Sigmoid colon (tissue), 7 donors: ENCODE measurements around the gene TBC1D22A. TPM values are rescaled to one million over a fixed set of nuclear protein-coding genes. Genes with fewer than 3 reads are reported as not detected.

Experiments used
- DNase-seq: peaks from one replicate; pipeline ENCODE4 v3.0.0-alpha.2; 2019
- H3K27ac ChIP-seq, 4 donors: fragments of 200-600 bp; sonication (generic); one replicate each; pipeline ENCODE4 v1.5.1; 2016 to 2019; ENCODE audit warnings: mild to moderate bottlenecking in 1 of 4
- H3K27me3 ChIP-seq, 3 donors: fragments of 200-600 bp; sonication (generic); one replicate each; pipeline ENCODE4 v1.5.1; 2019; ENCODE audit warnings: mild to moderate bottlenecking in 1 of 3
- H3K36me3 ChIP-seq, 4 donors: fragments of 200-600 bp; sonication (generic); one replicate each; pipeline ENCODE4 v1.5.1; 2016 to 2019
- H3K4me1 ChIP-seq, 4 donors: fragments of 200-600 bp; sonication (generic); one replicate each; pipeline ENCODE4 v1.5.1; 2017 to 2019
- H3K4me3 ChIP-seq, 4 donors: fragments of 200-600 bp; sonication (generic); one replicate each; pipeline ENCODE4 v1.5.1; 2017 to 2019; ENCODE audit warnings: mild to moderate bottlenecking in 2 of 4, moderate library complexity in 1 of 4
- H3K9me3 ChIP-seq, 4 donors: fragments of 200-600 bp in 3 of 4; sonication (generic) in 3 of 4; one replicate each; pipeline versions ENCODE4 v1.5.1 to v1.6.1; 2013 to 2019
- CTCF ChIP-seq, 4 experiments: fragments of 450-650 bp in 3 of 4; fragments of 200-600 bp in 1 of 4; IDR thresholded peaks; one replicate each; pipeline ENCODE4 v1.5.1; 2016 to 2019; ENCODE audit warnings: antibody characterized with exemption in 4 of 4, mild to moderate bottlenecking in 3 of 4, moderate library complexity in 2 of 4
- EP300 ChIP-seq, 4 donors: sonication (generic); formaldehyde crosslinking; IDR thresholded peaks; one replicate each; pipeline ENCODE4 v1.6.1; 2017; ENCODE audit warnings: antibody characterized with exemption in 4 of 4
- POLR2A ChIP-seq, 2 donors: fragments of 450-650 bp; IDR thresholded peaks; one replicate each; pipeline ENCODE4 v1.6.1; 2016; ENCODE audit warnings: antibody characterized with exemption in 2 of 2, mild to moderate bottlenecking in 2 of 2, moderate library complexity in 2 of 2
- POLR2AphosphoS5 ChIP-seq, 4 donors: sonication (generic); formaldehyde crosslinking; IDR thresholded peaks; one replicate each; pipeline ENCODE4 v1.6.1; 2017; ENCODE audit warnings: antibody characterized with exemption in 4 of 4
- WGBS, 2 donors: extraction: QIAGEN DNeasy Blood & Tissue Kit; methylation state at CpG; one replicate each; pipeline ENCODE4 v1.1.7; 2013; 5-methylcytosine and 5-hydroxymethylcytosine counted together
- intact Hi-C: fragments of 100-400 bp; cut with DNase I; formaldehyde crosslinking; loops from one replicate; pipeline ENCODE4 v1.15.1; 2023
- polyA plus RNA-seq, 3 donors: library from polyadenylated mRNA; stranded (reverse); fragments of 200-250 nt; gene quantifications; one replicate each; pipeline ENCODE4 v1.2.3, GENCODE V29; 2013
- total RNA-seq, 4 donors: library from RNA; depleted of rRNA; stranded (reverse); fragments of >200 nt; gene quantifications; one replicate each; pipeline ENCODE4 v1.1.0, GENCODE V29; 2016
- donor health status: healthy with polysubstance abuse.
- donor health status: Bipolar disorder and iron deficiency.
- donor health status: healthy.

TBC1D22A gene
- total and polyA plus RNA-seq, 7 donors, result 13.6 to 34.6 (median 14.3) TPM

- TF ChIP-seq EP300 (IDR thresholded peaks at IDR 0.05), result no peak
- no peak for TF ChIP-seq CTCF (IDR thresholded peaks at IDR 0.05)
- TF ChIP-seq POLR2AphosphoS5 (IDR thresholded peaks at IDR 0.05), result no peak
- no peak for TF ChIP-seq POLR2A (IDR thresholded peaks at IDR 0.05)
- Histone ChIP-seq H3K27me3 (no peaks in the 10 kb centered on the region), H3K36me3 (no peaks in the 10 kb centered on the region), H3K9me3 (no peaks in the 10 kb centered on the region), H3K4me3 (no peak overlapping the region), H3K4me1 (no peaks in the 10 kb centered on the region), H3K27ac (no peak overlapping the region)
- intact Hi-C loops, result no loop called here
- WGBS, 2 donors, result 92% methylated on average over 18 of the region's 18 CpGs
- no peak for DNase-seq
These were observed 191.7 kb downstream of the TBC1D22A start for GRCh38 chr22:46953968-46954765.

- no peak overlapping the region for H3K4me3 ChIP-seq
- no peak overlapping the region for H3K27ac ChIP-seq
- H3K27me3 ChIP-seq, result no peaks in the 10 kb centered on the region
- 94 to 98% methylated on average over 7 of the region's 7 CpGs for WGBS, 2 donors
- DNase-seq, result no peak
- no peak for TF ChIP-seq POLR2AphosphoS5 (IDR thresholded peaks at IDR 0.05)
- TF ChIP-seq POLR2A (IDR thresholded peaks at IDR 0.05), result no peak
- TF ChIP-seq CTCF (IDR thresholded peaks at IDR 0.05), result no peak
- no peak for TF ChIP-seq EP300 (IDR thresholded peaks at IDR 0.05)
- no peaks in the 10 kb centered on the region for H3K9me3 ChIP-seq
- intact Hi-C loops, result no loop called here
- no peaks in the 10 kb centered on the region for H3K36me3 ChIP-seq
- H3K4me1 ChIP-seq, result no peaks in the 10 kb centered on the region
These were observed 192.3 kb downstream of the TBC1D22A start for GRCh38 chr22:46954781-46955180.

DNA sequence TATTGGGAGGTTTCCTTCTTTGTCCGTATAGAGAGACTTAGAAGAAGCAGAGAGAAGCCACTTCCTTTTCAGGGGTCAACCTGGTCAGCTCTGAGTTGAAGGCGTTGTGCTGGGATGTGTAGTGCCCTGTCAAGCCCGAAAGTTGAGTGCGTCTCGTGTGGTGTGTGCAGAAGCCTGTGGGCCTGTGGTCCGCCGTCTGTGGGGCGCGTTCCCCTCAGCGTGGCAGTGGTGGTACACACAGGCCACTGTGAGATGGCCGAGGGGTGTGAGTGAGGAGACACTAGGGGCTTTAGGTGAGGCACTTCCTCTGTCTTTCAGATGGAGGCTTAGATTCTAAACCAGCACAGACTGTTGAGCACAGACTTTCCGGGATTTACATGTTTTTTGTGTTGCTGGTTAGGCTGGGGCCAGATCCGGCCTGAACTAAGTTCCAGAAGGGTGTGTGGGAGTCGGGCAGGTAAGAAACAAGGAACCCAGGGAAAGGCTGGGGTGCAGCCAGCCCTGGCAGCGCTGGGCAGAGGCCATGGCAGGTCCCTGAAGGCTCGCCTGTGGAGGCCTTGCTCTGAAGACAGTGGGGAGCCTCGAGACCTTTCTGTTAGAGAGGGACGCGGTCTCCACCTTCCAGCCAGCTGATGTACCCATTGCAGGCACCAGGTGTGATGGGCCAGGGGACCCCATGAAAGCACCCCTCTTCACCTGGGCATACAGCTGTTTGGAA, 194.2 kb downstream of the TBC1D22A start:
- WGBS, 2 donors, result 96% methylated on average over 19 of the region's 19 CpGs

DNA sequence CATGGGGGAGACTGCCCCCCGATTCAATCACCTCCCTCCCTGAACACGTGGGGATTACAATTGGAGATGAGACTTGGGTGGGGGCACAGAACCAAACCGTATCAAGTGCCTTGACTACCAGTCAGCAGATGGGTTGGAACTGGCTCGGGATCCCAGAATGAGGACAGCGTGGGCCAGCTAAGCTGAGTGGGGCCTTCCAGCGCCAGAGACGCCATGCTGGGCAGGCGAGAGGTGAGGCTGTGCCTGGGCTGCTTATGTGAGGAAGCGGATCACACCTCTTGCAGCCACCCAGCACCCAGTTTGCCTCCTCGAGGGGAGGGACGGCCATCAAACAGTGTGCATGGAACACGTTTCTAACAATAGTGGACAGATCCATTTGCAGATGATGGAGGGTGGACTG, 195.1 kb downstream of the TBC1D22A start:
- Histone ChIP-seq H3K4me3 (no peak overlapping the region), H3K27ac (no peak overlapping the region), H3K27me3 (no peaks in the 10 kb centered on the region), H3K4me1 (no peaks in the 10 kb centered on the region), H3K36me3 (no peaks in the 10 kb centered on the region), H3K9me3 (no peaks in the 10 kb centered on the region)
- 95 to 97% methylated on average over 12 of the region's 12 CpGs for WGBS, 2 donors
- intact Hi-C loops, result no loop called here
- no peak for TF ChIP-seq POLR2A (IDR thresholded peaks at IDR 0.05)
- no peak for TF ChIP-seq CTCF (IDR thresholded peaks at IDR 0.05)
- TF ChIP-seq POLR2AphosphoS5 (IDR thresholded peaks at IDR 0.05), result no peak
- no peak for TF ChIP-seq EP300 (IDR thresholded peaks at IDR 0.05)
- DNase-seq, result peak; percentile 45

More for the DNA sequence above, 194.2 kb downstream of the TBC1D22A start:
- H3K27me3 ChIP-seq, result no peaks in the 10 kb centered on the region
- H3K4me3 ChIP-seq, result no peak overlapping the region
- no peaks in the 10 kb centered on the region for H3K36me3 ChIP-seq
- H3K4me1 ChIP-seq, result no peaks in the 10 kb centered on the region
- TF ChIP-seq CTCF (IDR thresholded peaks at IDR 0.05), result no peak
- no peak for TF ChIP-seq POLR2AphosphoS5 (IDR thresholded peaks at IDR 0.05)
- no peak for TF ChIP-seq POLR2A (IDR thresholded peaks at IDR 0.05)
- no peak for TF ChIP-seq EP300 (IDR thresholded peaks at IDR 0.05)
- peak; percentile 47 for DNase-seq
- intact Hi-C loops, result no loop called here
- H3K27ac ChIP-seq, result no peak overlapping the region
- no peaks in the 10 kb centered on the region for H3K9me3 ChIP-seq
